Activated T-helper 1 cell treated with anti-CD3 and anti-CD28 coated beads, Interleukin-12 subunit alpha, Interleukin-12 subunit beta, Interleukin-2, Interleukin-4 antibody, amounts not matched to agents 30 ng/mL and 10 ng/mL and 1 ng/mL, durations not matched to agents 14 hours and 24 hours and 36 hours (primary cell): ENCODE results near the gene SLC35F1. TPM values are rescaled to one million over a fixed set of nuclear protein-coding genes. Genes with fewer than 3 reads are reported as not detected.

Experiments
- DNase-seq: peaks from one replicate; pipeline ENCODE4 v3.0.0; 2021; ENCODE audit warnings: low spot score
- H3K27ac Mint-ChIP-seq: one replicate; pipeline ENCODE4 v1.8.0; 2021; ENCODE audit warnings: mild to moderate bottlenecking, mixed read lengths
- H3K27me3 Mint-ChIP-seq: one replicate; pipeline ENCODE4 v1.8.0; 2022; ENCODE audit warnings: mild to moderate bottlenecking, moderate library complexity, mixed read lengths; ENCODE audit not compliant: insufficient read depth
- H3K36me3 Mint-ChIP-seq: one replicate; pipeline ENCODE4 v1.8.0; 2021; ENCODE audit warnings: low read depth, mixed read lengths
- H3K4me1 Mint-ChIP-seq: one replicate; pipeline ENCODE4 v1.8.0; 2021; ENCODE audit warnings: low read depth, mixed read lengths
- H3K4me3 Mint-ChIP-seq: one replicate; pipeline ENCODE4 v1.8.0; 2021; ENCODE audit warnings: mild to moderate bottlenecking, moderate library complexity, mixed read lengths
- H3K9me3 Mint-ChIP-seq: one replicate; pipeline ENCODE4 v1.8.0; 2021; ENCODE audit warnings: mixed read lengths
- intact Hi-C: fragments of 100-400 bp; cut with micrococcal nuclease; formaldehyde crosslinking; loops from one replicate; pipeline ENCODE4 v1.15.1; 2024
- total RNA-seq: library from RNA; stranded (reverse); gene quantifications from 2 replicates; pipeline ENCODE4 v1.2.3, GENCODE V29; 2022

SLC35F1 gene
- total RNA-seq, 1 donor from 2014 or later, result not detected

GRCh38 chr6:118042855-118043254, 135.8 kb downstream of the SLC35F1 start:
- DNase-seq, result no peak
- H3K36me3 Mint-ChIP-seq, result no peaks in the 10 kb centered on the region
- H3K27me3 Mint-ChIP-seq, result peaks cover 2% of the 10 kb centered on the region
- no peaks in the 10 kb centered on the region for H3K4me1 Mint-ChIP-seq
- H3K27ac Mint-ChIP-seq, result no peak overlapping the region
- no peak overlapping the region for H3K4me3 Mint-ChIP-seq
- no peaks in the 10 kb centered on the region for H3K9me3 Mint-ChIP-seq
- intact Hi-C loops, result no loop called here

- no peaks in the 10 kb centered on the region for H3K9me3 Mint-ChIP-seq
- H3K27ac Mint-ChIP-seq, result no peak overlapping the region
- DNase-seq, result no peak
- peaks cover 2% of the 10 kb centered on the region for H3K27me3 Mint-ChIP-seq
- intact Hi-C loops, result no loop called here
- no peak overlapping the region for H3K4me3 Mint-ChIP-seq
- no peaks in the 10 kb centered on the region for H3K4me1 Mint-ChIP-seq
- H3K36me3 Mint-ChIP-seq, result no peaks in the 10 kb centered on the region
Observed at GRCh38 chr6:118044275-118044674, 137.2 kb downstream of the SLC35F1 start.

GRCh38 chr6:118054082-118054481, 147.0 kb downstream of the SLC35F1 start:
- H3K9me3 Mint-ChIP-seq, result no peaks in the 10 kb centered on the region
- peaks cover 3% of the 10 kb centered on the region for H3K27me3 Mint-ChIP-seq
- no peak overlapping the region for H3K27ac Mint-ChIP-seq
- no peaks in the 10 kb centered on the region for H3K36me3 Mint-ChIP-seq
- no peak overlapping the region for H3K4me3 Mint-ChIP-seq
- H3K4me1 Mint-ChIP-seq, result no peaks in the 10 kb centered on the region
- intact Hi-C loops, result no loop called here
- DNase-seq, result no peak

- DNase-seq, result no peak
- intact Hi-C loops, result no loop called here
- no peaks in the 10 kb centered on the region for H3K36me3 Mint-ChIP-seq
- H3K4me1 Mint-ChIP-seq, result no peaks in the 10 kb centered on the region
- H3K9me3 Mint-ChIP-seq, result no peaks in the 10 kb centered on the region
- no peak overlapping the region for H3K27ac Mint-ChIP-seq
- H3K27me3 Mint-ChIP-seq, result peaks cover 2% of the 10 kb centered on the region
- H3K4me3 Mint-ChIP-seq, result no peak overlapping the region
Observed at GRCh38 chr6:118061666-118062065, 154.6 kb downstream of the SLC35F1 start.

GRCh38 chr6:118080547-118080946, 173.5 kb downstream of the SLC35F1 start:
- DNase-seq, result no peak
- Mint-ChIP-seq H3K27ac (no peak overlapping the region), H3K4me3 (no peak overlapping the region), H3K36me3 (no peaks in the 10 kb centered on the region), H3K27me3 (peaks cover 2% of the 10 kb centered on the region), H3K4me1 (no peaks in the 10 kb centered on the region), H3K9me3 (no peaks in the 10 kb centered on the region)
- intact Hi-C loops, result no loop called here

- Mint-ChIP-seq H3K27me3 (peaks cover 4% of the 10 kb centered on the region), H3K4me3 (no peak overlapping the region), H3K36me3 (no peaks in the 10 kb centered on the region), H3K4me1 (no peaks in the 10 kb centered on the region), H3K27ac (no peak overlapping the region), H3K9me3 (no peaks in the 10 kb centered on the region)
- no peak for DNase-seq
- intact Hi-C loops, result no loop called here
Observed at GRCh38 chr6:118083711-118084110, 176.6 kb downstream of the SLC35F1 start.

- Mint-ChIP-seq H3K9me3 (peaks cover 5% of the 10 kb centered on the region), H3K27ac (no peak overlapping the region), H3K27me3 (peaks cover 4% of the 10 kb centered on the region), H3K36me3 (no peaks in the 10 kb centered on the region), H3K4me3 (no peak overlapping the region), H3K4me1 (no peaks in the 10 kb centered on the region)
- intact Hi-C loops, result no loop called here
- no peak for DNase-seq
Observed at GRCh38 chr6:118085665-118086064, 178.6 kb downstream of the SLC35F1 start.

- no peaks in the 10 kb centered on the region for H3K36me3 Mint-ChIP-seq
- H3K9me3 Mint-ChIP-seq, result peaks cover 7% of the 10 kb centered on the region
- intact Hi-C loops, result no loop called here
- H3K27me3 Mint-ChIP-seq, result peaks cover 4% of the 10 kb centered on the region
- no peak overlapping the region for H3K27ac Mint-ChIP-seq
- H3K4me1 Mint-ChIP-seq, result no peaks in the 10 kb centered on the region
- H3K4me3 Mint-ChIP-seq, result no peak overlapping the region
- DNase-seq, result no peak
Observed at GRCh38 chr6:118086159-118086558, 179.1 kb downstream of the SLC35F1 start.

- no peak for DNase-seq
- Mint-ChIP-seq H3K27ac (no peak overlapping the region), H3K9me3 (peaks cover 19% of the 10 kb centered on the region), H3K36me3 (no peaks in the 10 kb centered on the region), H3K4me3 (no peak overlapping the region), H3K4me1 (no peaks in the 10 kb centered on the region), H3K27me3 (no peaks in the 10 kb centered on the region)
- intact Hi-C loops, result no loop called here
Observed at GRCh38 chr6:118092086-118092485, 185.0 kb downstream of the SLC35F1 start.

GRCh38 chr6:118097576-118097975, 190.5 kb downstream of the SLC35F1 start:
- peaks cover 7% of the 10 kb centered on the region for H3K9me3 Mint-ChIP-seq
- no peak for DNase-seq
- H3K27ac Mint-ChIP-seq, result no peak overlapping the region
- no peak overlapping the region for H3K4me3 Mint-ChIP-seq
- peaks cover 5% of the 10 kb centered on the region for H3K27me3 Mint-ChIP-seq
- intact Hi-C loops, result no loop called here
- no peaks in the 10 kb centered on the region for H3K4me1 Mint-ChIP-seq
- H3K36me3 Mint-ChIP-seq, result no peaks in the 10 kb centered on the region

- intact Hi-C loops, result no loop called here
- Mint-ChIP-seq H3K4me1 (no peaks in the 10 kb centered on the region), H3K27me3 (peaks cover 5% of the 10 kb centered on the region), H3K4me3 (no peak overlapping the region), H3K27ac (no peak overlapping the region), H3K36me3 (no peaks in the 10 kb centered on the region), H3K9me3 (no peaks in the 10 kb centered on the region)
- DNase-seq, result no peak
Observed at GRCh38 chr6:118100717-118101116, 193.7 kb downstream of the SLC35F1 start.

- no peak overlapping the region for H3K27ac Mint-ChIP-seq
- intact Hi-C loops, result no loop called here
- peaks cover 5% of the 10 kb centered on the region for H3K27me3 Mint-ChIP-seq
- no peaks in the 10 kb centered on the region for H3K36me3 Mint-ChIP-seq
- H3K9me3 Mint-ChIP-seq, result no peaks in the 10 kb centered on the region
- no peak overlapping the region for H3K4me3 Mint-ChIP-seq
- no peak for DNase-seq
- no peaks in the 10 kb centered on the region for H3K4me1 Mint-ChIP-seq
Observed at GRCh38 chr6:118101220-118101619, 194.2 kb downstream of the SLC35F1 start.

GRCh38 chr6:118101831-118102345, 194.8 kb downstream of the SLC35F1 start:
- intact Hi-C loops, result no loop called here
- no peaks in the 10 kb centered on the region for H3K9me3 Mint-ChIP-seq

GRCh38 chr6:118102401-118102800, 195.3 kb downstream of the SLC35F1 start:
- H3K9me3 Mint-ChIP-seq, result no peaks in the 10 kb centered on the region
- no peak overlapping the region for H3K4me3 Mint-ChIP-seq
- H3K27me3 Mint-ChIP-seq, result peaks cover 5% of the 10 kb centered on the region
- H3K4me1 Mint-ChIP-seq, result no peaks in the 10 kb centered on the region
- no peak for DNase-seq
- H3K36me3 Mint-ChIP-seq, result no peaks in the 10 kb centered on the region
- intact Hi-C loops, result no loop called here
- no peak overlapping the region for H3K27ac Mint-ChIP-seq

More at GRCh38 chr6:118101831-118102345, 194.8 kb downstream of the SLC35F1 start:
- H3K27ac Mint-ChIP-seq, result no peak overlapping the region
- peaks cover 5% of the 10 kb centered on the region for H3K27me3 Mint-ChIP-seq
- H3K4me3 Mint-ChIP-seq, result no peak overlapping the region
- H3K4me1 Mint-ChIP-seq, result no peaks in the 10 kb centered on the region
- DNase-seq, result no peak
- no peaks in the 10 kb centered on the region for H3K36me3 Mint-ChIP-seq
